Activated CD8-positive, alpha-beta memory T cell treated with anti-CD3 and anti-CD28 coated beads for 1 hour (primary cell): ENCODE results near the gene HOXB4.
"Not testable (repeated sequence)": the region's sequence is repeated elsewhere in the genome, so short reads cannot be mapped to it uniquely, and the experiment has no call there.

Experiments used
- DNase-seq, 2 donors: peaks; one replicate each; pipeline ENCODE4 v3.0.0-alpha.2; 2020; ENCODE audit warnings: low read depth in 1 of 2; ENCODE audit errors: extremely low read depth in 1 of 2

Gene HOXB4

DNA sequence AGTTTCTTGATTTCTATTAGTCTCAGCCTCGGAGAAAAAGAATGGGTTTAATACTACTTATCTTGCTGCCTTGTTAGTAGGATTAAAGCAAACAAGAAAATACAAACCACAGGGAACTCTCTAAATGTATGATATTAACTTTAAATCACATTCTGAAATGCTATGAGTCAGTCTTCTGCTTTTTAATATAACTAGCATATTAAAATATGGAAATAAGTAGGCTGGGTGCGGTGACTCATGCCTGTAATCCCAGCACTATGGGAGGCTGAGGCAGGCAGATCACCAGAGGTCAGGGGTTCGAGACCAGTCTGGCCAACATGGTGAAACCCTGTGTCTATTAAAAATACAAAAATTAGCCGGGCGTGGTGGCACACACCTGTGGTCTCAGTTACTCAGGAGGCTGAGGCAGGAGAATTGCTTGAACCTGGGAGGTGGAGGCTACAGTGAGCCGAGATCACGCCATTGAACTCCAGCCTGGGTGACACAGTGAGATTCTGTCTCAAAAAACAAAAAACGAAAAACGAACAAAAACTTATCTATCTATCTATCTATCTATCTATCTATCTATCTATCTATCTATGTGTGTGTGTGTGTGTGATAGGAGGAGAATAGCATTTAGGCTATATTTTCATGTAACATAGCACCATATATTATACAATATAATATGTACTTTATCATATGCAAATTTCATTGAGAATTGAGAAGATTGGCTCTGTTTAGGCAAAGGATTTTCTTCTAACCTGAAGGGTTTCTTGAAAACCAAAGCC lies 42.2 kb downstream of the HOXB4 start:
- DNase-seq, result not testable (repeated sequence)

DNA sequence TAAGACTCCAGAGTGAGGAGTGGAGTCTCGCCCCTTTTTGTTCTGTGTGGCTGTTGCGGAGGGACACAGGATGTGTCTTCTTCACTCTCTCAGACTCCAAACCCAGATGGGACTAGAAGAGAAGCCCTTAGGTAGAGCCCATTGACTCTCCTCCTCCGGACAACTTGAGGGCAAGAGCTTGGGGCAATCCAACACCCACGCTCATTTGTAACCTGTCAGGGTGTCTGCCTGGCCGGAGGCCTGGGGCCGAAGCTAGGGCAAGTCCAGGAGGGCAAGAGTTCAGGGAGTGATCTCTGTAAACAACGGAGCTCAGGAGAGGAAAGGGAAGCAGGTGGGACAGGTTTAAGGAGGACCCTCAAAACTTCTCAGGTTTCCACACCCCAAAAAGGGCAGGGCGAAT lies 45.9 kb downstream of the HOXB4 start:
- DNase-seq, result no peak

DNA sequence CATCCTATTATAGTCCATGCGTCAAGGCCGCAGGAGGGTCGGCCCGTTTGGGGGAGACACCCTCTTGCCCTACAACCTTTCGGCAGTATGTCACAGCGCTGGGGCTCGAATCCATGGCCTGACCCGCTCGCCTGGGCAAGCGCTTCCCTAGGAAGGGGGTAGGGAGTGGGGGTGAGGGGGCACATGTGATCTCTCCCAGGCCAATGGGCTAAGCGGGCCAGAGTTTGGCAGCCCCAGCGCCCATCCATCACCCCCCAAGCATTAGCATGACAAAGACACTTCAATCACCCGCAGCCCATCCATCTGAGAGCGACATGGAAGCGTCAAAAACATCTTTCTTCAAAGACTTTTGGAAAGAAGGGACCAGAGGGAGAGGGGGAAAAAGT lies 47.3 kb downstream of the HOXB4 start, which contains the start of gene HOXB1:
TSS of gene HOXB1 (minus strand) at position 125 of the 386 bp plus-strand sequence. CDS start at position 18, 107 bp downstream.
- DNase-seq, result no peak

DNA sequence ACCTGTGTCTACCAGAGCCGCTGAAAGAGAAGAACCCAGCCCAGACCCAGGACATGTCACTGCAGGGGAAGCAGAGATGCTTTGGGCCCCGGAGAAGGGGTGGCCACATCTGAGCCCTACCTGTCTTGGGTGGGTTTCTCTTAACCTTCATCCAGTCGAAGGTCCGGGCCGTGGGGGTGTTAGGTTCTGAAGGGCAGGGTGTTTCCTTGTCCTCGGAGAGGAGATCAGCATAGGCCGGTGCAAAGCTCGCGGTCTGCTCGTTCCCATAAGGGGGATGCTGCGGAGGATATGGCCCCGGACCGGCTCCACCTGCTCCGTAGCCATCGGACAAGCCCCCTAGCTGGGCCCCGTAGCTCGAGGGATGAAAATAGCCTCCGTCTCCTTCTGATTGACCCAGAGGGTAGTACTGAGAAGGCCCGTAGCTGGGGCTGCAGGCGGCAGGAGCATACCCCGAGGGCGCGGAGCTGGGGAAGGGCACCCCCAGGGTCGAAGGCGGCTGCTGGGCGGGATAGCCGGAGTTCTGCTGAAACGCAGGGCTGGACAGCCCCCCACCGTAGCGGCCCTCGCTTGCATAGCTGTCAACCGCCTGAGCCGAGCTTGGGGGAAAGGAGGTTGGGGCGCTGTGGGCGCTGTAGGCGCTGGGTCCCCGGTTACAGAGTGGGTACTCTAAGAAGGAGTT lies 47.8 kb downstream of the HOXB4 start:
- DNase-seq, result no peak

DNA sequence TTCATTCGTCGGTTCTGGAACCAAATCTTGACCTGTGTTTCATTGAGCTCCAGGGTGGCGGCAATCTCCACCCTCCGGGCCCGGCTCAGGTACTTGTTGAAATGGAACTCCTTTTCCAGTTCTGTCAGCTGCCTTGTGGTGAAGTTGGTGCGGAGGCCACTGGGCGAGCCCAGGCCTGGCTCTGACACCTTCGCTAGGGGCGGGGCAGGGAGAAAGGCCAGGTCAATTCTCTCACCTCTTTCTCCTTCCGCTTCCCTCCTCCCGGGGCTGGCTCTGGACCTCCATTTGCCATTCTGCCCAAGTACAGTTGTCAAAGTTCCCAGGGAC lies 48.5 kb downstream of the HOXB4 start:
- no peak for DNase-seq

DNA sequence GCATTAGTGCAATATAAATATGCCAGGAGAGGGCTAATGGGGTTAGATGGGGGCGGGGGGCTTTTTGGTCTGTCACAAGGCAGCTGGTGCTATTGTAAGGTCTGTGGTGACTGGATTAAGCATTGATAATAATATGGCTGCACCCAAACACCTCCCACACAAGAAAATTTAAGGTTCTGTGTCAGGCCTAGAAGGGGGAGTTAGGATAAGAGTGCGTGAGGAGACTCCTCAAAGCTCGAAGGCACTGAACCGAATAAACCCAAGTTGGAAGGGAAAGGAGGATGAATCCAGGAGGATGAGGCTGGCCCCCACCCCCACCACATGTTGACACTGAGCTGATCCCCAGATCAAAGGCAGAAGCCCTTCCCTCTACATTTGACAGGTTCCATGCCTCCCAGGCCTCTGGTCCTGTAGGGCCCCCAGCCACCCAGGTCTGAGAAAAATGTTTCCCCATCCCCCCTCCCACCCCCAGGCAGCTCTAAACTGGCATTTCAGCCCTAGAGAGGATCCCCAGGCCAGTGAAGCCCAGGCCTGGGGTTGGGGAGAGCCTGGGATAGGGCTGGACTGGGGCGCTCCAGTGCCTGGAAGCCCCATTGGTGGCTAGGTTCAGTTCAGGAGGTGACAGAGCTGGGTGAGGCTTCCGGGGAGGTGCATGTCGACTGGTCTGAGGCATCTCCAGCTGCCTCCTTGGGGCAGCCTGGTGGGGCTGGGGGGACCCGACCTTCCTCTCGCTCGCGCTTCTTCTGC lies 49.0 kb downstream of the HOXB4 start:
- DNase-seq, result no peak

DNA sequence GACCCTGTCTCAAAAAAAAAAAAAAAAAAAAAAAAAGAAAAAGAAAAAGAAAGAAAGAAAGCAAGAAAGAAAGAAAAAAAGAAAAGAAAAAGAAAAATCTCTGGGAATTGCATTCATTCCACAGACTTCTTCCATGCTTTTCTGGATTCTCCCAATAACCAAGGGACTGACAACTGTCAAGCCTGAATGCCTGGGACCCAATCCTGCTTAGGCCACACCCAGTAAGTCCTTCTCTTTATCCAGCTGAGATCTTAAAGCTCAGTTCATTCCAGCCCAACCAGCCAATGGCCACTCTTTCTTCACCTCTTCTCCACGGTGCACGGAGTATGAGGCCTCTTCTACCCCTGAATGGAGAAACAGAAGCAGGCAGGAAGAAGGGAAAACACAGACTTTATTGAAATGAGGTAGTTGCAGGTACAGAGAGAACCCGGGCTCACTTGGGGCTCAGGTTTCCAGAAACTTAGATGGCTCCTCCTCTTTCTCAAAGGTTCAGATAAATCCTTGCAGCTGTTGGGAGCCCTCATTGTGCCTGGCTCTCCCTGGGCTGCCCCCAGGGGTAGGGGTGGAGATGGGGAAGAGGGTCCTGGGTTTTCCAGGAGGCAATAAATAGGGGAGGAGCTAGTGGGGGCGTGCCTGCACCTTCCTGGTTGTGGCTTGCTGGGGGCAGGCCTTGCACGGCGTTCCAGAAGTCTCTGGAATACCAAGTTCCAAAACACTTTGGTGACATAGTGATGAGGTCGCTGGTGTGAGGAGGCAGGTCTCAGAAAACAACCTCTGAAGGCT lies 49.8 kb downstream of the HOXB4 start:
- no peak for DNase-seq

DNA sequence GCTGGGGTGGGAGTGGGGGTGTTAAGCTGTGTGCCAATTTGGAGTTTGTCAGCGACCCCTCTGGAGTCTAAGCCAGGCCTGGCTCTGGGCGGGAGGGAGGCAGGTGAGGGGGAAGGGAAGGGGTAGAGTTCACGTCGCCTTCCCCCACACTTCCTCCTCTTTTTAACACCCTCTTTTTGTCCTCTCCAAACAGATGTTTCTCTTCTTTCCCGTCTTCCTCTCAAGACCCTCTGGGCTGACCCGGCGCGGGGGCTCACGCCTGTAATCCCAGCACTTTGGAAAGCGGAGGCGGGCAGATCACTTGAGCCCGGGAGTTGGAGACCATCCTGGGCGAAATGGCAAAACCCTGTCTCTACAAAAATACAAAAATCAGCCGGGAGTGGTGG lies 50.6 kb downstream of the HOXB4 start:
- DNase-seq, result no peak

DNA sequence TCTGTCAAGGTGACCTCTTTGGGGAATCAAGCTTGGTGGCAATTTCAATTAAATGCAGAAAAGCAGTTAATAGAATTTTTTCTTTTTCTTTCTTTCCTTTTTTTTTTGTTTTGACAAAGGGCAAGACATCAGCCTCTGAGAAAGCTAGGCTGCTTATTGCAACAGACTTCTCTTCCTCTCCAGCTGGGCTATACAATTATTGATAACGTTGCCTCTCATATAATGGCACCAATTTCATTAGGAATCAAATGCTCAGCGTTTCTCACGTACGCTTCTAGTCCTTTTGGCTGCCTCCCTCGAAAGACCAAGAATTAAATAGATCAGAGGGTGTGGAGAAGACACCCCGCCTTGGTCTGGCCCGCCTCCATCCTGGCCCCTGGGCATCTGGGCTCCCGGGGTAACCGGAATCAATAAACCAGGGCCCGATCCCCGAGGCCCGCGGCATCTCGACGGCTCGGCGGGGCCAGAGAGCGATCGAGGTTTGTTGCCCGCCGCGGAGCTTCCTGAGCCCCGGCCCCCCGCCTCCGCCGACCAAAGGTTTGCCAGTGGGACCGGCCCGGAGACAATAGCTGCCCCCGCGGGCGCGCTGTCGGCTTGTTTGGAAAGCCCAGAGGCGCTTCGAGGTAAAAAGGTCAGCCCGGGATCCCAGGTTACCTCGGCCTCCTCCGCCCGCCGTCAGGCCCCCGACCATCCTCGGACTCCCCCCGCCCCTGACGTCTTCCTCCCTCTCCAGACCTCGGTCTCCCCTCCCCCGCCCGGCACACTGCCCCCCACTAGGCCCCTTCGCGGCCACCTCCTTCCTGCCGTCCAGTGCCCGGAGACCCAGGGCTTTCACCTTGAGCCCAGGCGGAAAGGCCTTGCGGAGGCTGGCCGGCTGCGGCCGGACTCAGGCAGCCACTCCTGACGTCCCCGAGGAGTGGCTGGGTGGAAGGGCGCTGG lies 51.3 kb downstream of the HOXB4 start:
- DNase-seq, result no peak
